Measurements from ENCODE around the gene ANKRD53. TPM values are rescaled to one million over a fixed set of nuclear protein-coding genes. Genes with fewer than 3 reads are reported as not detected.

Gene ANKRD53
- total RNA-seq, 1 experiment from 2014 or later: not detected

DNA sequence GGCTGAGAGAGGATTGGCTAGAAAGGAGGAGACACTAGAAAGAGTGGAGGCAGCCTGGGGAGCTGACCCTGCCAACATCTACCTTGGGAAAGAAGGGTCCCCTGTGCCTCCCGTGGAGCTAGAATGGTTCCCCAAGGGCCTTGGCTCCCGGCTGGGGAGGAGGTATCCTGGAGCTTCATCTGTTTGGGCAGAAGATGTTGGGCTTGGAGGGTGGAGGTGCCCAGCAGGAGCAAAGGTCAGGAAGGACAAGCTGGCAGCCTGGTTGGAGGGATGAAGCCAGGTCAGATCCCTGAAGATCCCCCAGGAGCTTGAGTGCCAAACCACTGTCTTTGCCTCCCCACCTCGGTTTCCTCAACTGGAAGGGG, 39.9 kb upstream of the ANKRD53 start (continued):
- TF ChIP-seq EGR1 (IDR thresholded peaks at IDR 0.05; ENCODE audit: low read depth) (no peak), RAD21 (IDR thresholded peaks at IDR 0.05; ENCODE audit: low read depth) (no peak)

DNA sequence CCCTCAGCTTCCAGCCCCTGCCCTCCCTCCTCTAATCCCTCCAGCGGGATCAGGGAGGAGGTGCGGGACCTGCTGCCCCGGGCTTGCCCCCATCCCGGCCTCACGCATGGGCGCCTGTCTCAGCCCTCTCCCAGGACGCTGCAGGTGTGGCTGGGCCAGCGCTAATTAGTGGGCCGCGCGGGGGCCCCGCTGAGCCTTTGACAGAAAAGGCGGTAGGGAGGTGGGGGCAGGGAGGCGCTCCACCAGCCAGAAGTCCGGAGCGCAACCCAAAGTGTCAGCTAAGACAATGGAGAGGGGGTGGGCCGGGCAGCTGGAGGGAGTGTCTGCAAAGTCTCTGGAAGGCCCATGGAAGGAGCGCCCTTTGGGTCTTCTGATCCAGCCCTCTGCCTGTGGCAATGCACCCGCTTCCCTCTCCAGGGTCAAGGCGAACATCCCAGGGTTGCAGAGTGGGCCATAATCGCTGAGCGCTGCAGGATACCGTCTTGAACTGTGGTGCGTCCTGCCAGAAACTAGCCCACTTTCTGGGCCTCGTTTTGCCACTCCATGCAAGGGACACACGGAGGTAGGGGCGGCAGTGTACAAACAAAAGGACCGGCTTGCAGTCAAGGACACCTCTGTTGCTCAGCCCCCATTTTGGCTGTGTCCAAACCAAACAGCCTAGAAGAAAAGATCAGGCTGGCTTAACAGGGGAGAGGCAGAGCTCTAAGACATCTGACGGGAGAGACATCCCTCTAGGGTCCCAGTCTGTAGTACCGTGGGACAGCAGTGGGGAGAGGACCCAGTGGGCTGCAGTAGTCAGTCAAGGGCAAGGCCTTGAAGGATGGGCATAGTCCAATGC, 39.2 kb upstream of the ANKRD53 start:
- Histone ChIP-seq H2AFZ (ENCODE audit: low read depth, low read length, poor library complexity, severe bottlenecking) (no peak overlapping the region), H3K27ac (ENCODE audit: low read depth, low read length) (no peak overlapping the region), H3K9me3 (ENCODE audit: control insufficient read depth in 1 of 2, insufficient read depth in 1 of 2, low read depth in 1 of 2, low read length in 2 of 2) (no peaks in the 10 kb centered on the region), H3K4me3 (replicated peaks in 1 of 2; ENCODE audit: low read depth in 1 of 2, low read length in 2 of 2) (no peak overlapping the region), H3K4me2 (ENCODE audit: low read length) (no peak overlapping the region), H3K79me2 (ENCODE audit: insufficient read depth, low read length) (no peaks in the 10 kb centered on the region), H3K4me1 (ENCODE audit: control insufficient read depth in 1 of 2, insufficient read depth in 2 of 2, low read length in 2 of 2) (peaks cover 0 to 4% of the 10 kb centered on the region in 2 experiments; a peak in 1 of 4 replicates), H3K9me2 (ENCODE audit: insufficient read depth) (no peaks in the 10 kb centered on the region), H3K27me3 (ENCODE audit: insufficient read depth, low read length) (no peaks in the 10 kb centered on the region), H3K36me3 (ENCODE audit: control insufficient read depth in 1 of 2, insufficient read depth in 2 of 2, low read length in 2 of 2) (no peaks in the 10 kb centered on the region; a peak in 1 of 4 replicates), H4K20me1 (ENCODE audit: insufficient read depth) (no peaks in the 10 kb centered on the region), H3K9ac (ENCODE audit: low read length) (no peak overlapping the region)
- ChIA-PET POLR2A (no interaction called here), RAD21 (ENCODE audit: low non-redundant PET in 1 of 2, low total read pairs in 2 of 2, uncharacterized antibody in 2 of 2, unreplicated experiment in 2 of 2) (no interaction called here), CTCF (interaction anchor here (0.7 kb wide), 1 partner anchor 9 kb away, joined by 3 read pairs; no protein-coding TSS in a partner anchor)
- intact Hi-C loops (cut with micrococcal nuclease): no loop called here
- TF ChIP-seq SRF (IDR thresholded peaks at IDR 0.05; ENCODE audit: low read depth) (no peak), ZNF274 (IDR thresholded peaks at IDR 0.05; ENCODE audit: low read depth, low read length) (no peak), TCF7L2 (IDR thresholded peaks at IDR 0.05; ENCODE audit: borderline replicate concordance, extremely low read depth, insufficient read depth, insufficient read length) (no peak), POLR2AphosphoS5 (IDR thresholded peaks at IDR 0.05; ENCODE audit: low read depth, low read length) (no peak), POLR2A (IDR thresholded peaks at IDR 0.05; ENCODE audit: borderline replicate concordance, extremely low read depth, insufficient read depth, insufficient read length) (no peak)
- TF ChIP-seq, protein P1, sequence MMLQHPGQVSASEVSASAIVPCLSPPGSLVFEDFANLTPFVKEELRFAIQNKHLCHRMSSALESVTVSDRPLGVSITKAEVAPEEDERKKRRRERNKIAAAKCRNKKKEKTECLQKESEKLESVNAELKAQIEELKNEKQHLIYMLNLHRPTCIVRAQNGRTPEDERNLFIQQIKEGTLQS (IDR thresholded peaks at IDR 0.05): no peak
- TF ChIP-seq, protein P2, sequence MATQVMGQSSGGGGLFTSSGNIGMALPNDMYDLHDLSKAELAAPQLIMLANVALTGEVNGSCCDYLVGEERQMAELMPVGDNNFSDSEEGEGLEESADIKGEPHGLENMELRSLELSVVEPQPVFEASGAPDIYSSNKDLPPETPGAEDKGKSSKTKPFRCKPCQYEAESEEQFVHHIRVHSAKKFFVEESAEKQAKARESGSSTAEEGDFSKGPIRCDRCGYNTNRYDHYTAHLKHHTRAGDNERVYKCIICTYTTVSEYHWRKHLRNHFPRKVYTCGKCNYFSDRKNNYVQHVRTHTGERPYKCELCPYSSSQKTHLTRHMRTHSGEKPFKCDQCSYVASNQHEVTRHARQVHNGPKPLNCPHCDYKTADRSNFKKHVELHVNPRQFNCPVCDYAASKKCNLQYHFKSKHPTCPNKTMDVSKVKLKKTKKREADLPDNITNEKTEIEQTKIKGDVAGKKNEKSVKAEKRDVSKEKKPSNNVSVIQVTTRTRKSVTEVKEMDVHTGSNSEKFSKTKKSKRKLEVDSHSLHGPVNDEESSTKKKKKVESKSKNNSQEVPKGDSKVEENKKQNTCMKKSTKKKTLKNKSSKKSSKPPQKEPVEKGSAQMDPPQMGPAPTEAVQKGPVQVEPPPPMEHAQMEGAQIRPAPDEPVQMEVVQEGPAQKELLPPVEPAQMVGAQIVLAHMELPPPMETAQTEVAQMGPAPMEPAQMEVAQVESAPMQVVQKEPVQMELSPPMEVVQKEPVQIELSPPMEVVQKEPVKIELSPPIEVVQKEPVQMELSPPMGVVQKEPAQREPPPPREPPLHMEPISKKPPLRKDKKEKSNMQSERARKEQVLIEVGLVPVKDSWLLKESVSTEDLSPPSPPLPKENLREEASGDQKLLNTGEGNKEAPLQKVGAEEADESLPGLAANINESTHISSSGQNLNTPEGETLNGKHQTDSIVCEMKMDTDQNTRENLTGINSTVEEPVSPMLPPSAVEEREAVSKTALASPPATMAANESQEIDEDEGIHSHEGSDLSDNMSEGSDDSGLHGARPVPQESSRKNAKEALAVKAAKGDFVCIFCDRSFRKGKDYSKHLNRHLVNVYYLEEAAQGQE (IDR thresholded peaks at IDR 0.05; ENCODE audit: low read depth): no peak
- TF ChIP-seq, protein P3, sequence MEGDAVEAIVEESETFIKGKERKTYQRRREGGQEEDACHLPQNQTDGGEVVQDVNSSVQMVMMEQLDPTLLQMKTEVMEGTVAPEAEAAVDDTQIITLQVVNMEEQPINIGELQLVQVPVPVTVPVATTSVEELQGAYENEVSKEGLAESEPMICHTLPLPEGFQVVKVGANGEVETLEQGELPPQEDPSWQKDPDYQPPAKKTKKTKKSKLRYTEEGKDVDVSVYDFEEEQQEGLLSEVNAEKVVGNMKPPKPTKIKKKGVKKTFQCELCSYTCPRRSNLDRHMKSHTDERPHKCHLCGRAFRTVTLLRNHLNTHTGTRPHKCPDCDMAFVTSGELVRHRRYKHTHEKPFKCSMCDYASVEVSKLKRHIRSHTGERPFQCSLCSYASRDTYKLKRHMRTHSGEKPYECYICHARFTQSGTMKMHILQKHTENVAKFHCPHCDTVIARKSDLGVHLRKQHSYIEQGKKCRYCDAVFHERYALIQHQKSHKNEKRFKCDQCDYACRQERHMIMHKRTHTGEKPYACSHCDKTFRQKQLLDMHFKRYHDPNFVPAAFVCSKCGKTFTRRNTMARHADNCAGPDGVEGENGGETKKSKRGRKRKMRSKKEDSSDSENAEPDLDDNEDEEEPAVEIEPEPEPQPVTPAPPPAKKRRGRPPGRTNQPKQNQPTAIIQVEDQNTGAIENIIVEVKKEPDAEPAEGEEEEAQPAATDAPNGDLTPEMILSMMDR (IDR thresholded peaks at IDR 0.05 in 2 of 3, conservative IDR thresholded peaks at IDR 0.05 in 1 of 3; ENCODE audit: borderline replicate concordance in 1 of 3, insufficient read depth in 1 of 3, low read depth in 2 of 3, low read length in 2 of 3): no peak
- no peak for DNase-seq (ENCODE audit: low read depth, low spot score)
- ATAC-seq: no peak
- no TSS peak for BruUV-seq (replicated peaks)

Measured in HCT116 (cell line).